ENCODE data around the gene PLCB1.

PLCB1 gene

DNA sequence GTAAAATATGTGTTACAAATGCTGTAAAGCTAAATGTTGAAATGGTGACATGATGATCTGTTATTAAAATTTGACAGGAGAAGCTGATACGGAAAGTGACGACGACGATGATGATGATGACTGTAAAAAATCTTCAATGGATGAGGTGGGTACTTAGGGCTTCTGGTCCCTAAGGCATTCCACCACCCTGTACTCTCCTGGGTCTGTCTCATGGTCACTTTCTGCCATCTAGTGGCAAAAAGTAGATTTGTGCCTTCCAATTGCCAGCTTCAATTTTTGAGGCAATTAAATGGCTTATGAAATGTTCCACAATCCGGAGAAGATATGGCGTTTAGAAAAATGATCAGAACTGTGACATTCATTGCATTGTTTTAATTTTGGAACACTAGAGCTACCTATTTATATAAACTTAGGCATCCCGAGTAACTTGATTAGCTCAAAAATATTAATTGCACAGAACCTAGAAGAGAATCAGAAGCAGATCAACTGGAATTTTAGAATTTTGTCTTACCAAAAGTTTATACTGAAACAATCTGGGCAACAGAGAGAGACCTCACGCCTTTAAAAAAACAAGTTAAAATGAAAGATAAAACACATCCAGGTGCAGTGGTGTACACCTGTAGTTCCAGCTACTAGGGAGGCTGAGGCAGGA is 590.3 kb downstream of the PLCB1 start:
- no peaks in the 10 kb centered on the region for H3K9me3 ChIP-seq

DNA sequence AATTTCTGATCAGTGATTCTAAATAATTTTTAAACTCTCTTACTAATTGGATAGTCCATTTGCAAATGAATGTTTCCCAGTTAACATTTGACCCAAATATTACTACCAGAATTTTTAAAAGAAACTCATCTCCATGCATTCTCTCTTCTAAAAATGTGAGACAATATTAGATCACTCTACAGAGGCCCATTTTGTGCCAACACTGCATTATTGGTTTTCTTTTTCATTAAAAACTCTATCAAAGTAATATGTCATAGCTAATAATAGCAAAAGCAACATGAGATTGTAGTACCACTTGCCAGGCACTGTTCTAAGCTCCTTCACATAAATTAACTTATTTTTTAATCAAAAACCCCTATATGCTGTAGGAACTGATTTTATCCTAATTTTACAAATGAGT is 591.2 kb downstream of the PLCB1 start:
- TF ChIP-seq, protein P1, sequence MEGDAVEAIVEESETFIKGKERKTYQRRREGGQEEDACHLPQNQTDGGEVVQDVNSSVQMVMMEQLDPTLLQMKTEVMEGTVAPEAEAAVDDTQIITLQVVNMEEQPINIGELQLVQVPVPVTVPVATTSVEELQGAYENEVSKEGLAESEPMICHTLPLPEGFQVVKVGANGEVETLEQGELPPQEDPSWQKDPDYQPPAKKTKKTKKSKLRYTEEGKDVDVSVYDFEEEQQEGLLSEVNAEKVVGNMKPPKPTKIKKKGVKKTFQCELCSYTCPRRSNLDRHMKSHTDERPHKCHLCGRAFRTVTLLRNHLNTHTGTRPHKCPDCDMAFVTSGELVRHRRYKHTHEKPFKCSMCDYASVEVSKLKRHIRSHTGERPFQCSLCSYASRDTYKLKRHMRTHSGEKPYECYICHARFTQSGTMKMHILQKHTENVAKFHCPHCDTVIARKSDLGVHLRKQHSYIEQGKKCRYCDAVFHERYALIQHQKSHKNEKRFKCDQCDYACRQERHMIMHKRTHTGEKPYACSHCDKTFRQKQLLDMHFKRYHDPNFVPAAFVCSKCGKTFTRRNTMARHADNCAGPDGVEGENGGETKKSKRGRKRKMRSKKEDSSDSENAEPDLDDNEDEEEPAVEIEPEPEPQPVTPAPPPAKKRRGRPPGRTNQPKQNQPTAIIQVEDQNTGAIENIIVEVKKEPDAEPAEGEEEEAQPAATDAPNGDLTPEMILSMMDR (IDR thresholded peaks at IDR 0.05): no peak
- no peaks in the 10 kb centered on the region for H3K9me3 ChIP-seq
- H3K36me3 ChIP-seq: no peaks in the 10 kb centered on the region
- H3K27me3 ChIP-seq: no peaks in the 10 kb centered on the region
- no peaks in the 10 kb centered on the region for H3K4me1 ChIP-seq (ENCODE audit: control insufficient read depth in 1 of 2, insufficient read depth in 1 of 2, low read depth in 1 of 2, low read length in 1 of 2)
- H3K27ac ChIP-seq: no peak overlapping the region
- H3K4me3 ChIP-seq (ENCODE audit: low read depth in 1 of 2, low read length in 1 of 2): no peak overlapping the region

More for the DNA sequence above, 590.3 kb downstream of the PLCB1 start:
- Histone ChIP-seq H3K27me3 (no peaks in the 10 kb centered on the region), H3K27ac (no peak overlapping the region), H3K36me3 (no peaks in the 10 kb centered on the region), H3K4me3 (ENCODE audit: low read depth in 1 of 2, low read length in 1 of 2) (no peak overlapping the region), H3K4me1 (ENCODE audit: control insufficient read depth in 1 of 2, insufficient read depth in 1 of 2, low read depth in 1 of 2, low read length in 1 of 2) (no peaks in the 10 kb centered on the region)
- TF ChIP-seq, protein P1 (IDR thresholded peaks at IDR 0.05): peak; percentile 66

DNA sequence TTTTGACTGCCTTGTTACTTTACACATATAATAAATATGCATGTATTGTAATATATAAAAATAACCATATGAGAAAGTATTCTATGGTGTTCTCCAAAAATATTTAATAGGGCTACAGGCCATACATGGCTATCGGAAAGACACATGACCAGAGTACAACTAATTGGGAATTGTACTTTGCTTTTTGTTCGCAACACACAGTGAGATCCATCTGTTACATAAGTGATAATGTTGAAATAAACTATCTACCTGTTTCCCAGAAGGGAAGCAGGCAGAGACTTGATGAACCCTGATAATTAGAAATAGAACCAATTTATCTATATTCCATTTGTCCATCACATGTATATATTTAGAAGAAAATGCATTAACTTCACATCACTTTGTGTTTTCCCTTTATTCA is 592.8 kb downstream of the PLCB1 start:
- Histone ChIP-seq H3K36me3 (no peaks in the 10 kb centered on the region), H3K27ac (no peak overlapping the region), H3K9me3 (no peaks in the 10 kb centered on the region), H3K4me3 (ENCODE audit: low read depth in 1 of 2, low read length in 1 of 2) (no peak overlapping the region), H3K27me3 (no peaks in the 10 kb centered on the region), H3K4me1 (ENCODE audit: control insufficient read depth in 1 of 2, insufficient read depth in 1 of 2, low read depth in 1 of 2, low read length in 1 of 2) (no peaks in the 10 kb centered on the region)
- TF ChIP-seq, protein P1 (IDR thresholded peaks at IDR 0.05): no peak

DNA sequence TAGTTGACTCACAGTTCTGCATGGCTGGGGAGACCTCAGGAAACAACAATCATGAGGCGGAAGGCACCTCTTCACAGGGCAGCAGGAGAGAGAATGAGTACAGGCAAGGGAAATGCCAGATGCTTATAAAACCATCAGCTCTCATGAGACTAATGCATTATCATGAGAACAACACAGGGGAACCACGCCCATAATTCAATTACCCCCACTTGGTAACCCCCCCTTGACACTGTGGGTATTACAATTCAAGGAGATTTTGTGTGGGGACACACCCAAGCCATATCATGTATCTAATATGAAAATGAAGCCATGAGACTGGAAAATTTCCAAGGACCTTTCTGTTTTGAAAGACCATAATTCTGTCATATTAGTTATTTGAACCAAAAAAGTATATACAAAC is 594.4 kb downstream of the PLCB1 start:
- Histone ChIP-seq H3K27me3 (no peaks in the 10 kb centered on the region), H3K4me3 (ENCODE audit: low read depth in 1 of 2, low read length in 1 of 2) (no peak overlapping the region), H3K4me1 (ENCODE audit: control insufficient read depth in 1 of 2, insufficient read depth in 1 of 2, low read depth in 1 of 2, low read length in 1 of 2) (no peaks in the 10 kb centered on the region), H3K36me3 (no peaks in the 10 kb centered on the region), H3K9me3 (no peaks in the 10 kb centered on the region), H3K27ac (no peak overlapping the region)
- TF ChIP-seq, protein P1 (IDR thresholded peaks at IDR 0.05): no peak

DNA sequence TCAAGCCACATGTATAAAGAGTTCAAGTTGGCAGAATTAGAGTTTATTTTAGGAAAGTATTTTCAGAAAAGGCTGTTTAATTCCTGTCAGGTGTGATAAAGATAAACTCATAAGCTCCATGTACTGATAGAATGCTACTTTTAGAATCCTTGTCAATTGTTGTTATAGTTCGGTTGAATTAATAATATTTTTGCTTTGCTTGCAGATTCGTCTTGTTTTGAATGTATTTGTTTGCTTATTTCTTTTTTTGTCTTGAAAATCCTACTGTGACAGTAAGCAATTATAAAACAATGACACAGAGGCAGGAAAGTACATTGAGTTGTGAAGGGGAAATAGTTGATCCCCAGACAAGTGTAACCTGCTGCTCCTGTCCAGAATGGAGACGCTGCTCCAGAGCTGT is 602.9 kb downstream of the PLCB1 start:
- Histone ChIP-seq H3K9me3 (no peaks in the 10 kb centered on the region), H3K4me1 (ENCODE audit: control insufficient read depth in 1 of 2, insufficient read depth in 1 of 2, low read depth in 1 of 2, low read length in 1 of 2) (no peaks in the 10 kb centered on the region), H3K4me3 (ENCODE audit: low read depth in 1 of 2, low read length in 1 of 2) (no peak overlapping the region), H3K27ac (no peak overlapping the region), H3K27me3 (no peaks in the 10 kb centered on the region), H3K36me3 (no peaks in the 10 kb centered on the region)
- TF ChIP-seq, protein P1 (IDR thresholded peaks at IDR 0.05): no peak

All from neutrophil (primary cell).